Activated CD8-positive, alpha-beta T cell treated with anti-CD3 and anti-CD28 coated beads for 36 hours (primary cell): ENCODE measurements around the gene FSTL4. TPM values are rescaled to one million over a fixed set of nuclear protein-coding genes. Genes with fewer than 3 reads are reported as not detected.

Source experiments
- ATAC-seq: fragments of 200-7000 bp; cut with Tn5 transposase; one replicate; pipeline ENCODE4 v1.10.0; 2021; ENCODE audit warnings: mild to moderate bottlenecking, moderate library complexity
- CTCF ChIA-PET: fragments of 350-600 bp; sonication (Branson Sonifier 250); formaldehyde crosslinking; loops from one replicate; lab custom pipeline; 2021; ENCODE audit warnings: antibody characterized with exemption; lab: Charles Lee
- POLR2A ChIA-PET: fragments of 350-600 bp; sonication (Branson Sonifier 250); formaldehyde crosslinking; loops from one replicate; lab custom pipeline; 2021; ENCODE audit warnings: antibody characterized with exemption; lab: Charles Lee
- DNase-seq: peaks from one replicate; pipeline ENCODE4 v3.0.0-alpha.2; 2020
- H3K27ac Mint-ChIP-seq: one replicate; pipeline ENCODE4 v1.8.0; 2021; ENCODE audit warnings: mild to moderate bottlenecking, mixed read lengths
- H3K27me3 Mint-ChIP-seq: one replicate; pipeline ENCODE4 v1.8.0; 2021; ENCODE audit warnings: mixed read lengths
- H3K36me3 Mint-ChIP-seq: one replicate; pipeline ENCODE4 v1.8.0; 2021; ENCODE audit warnings: low read depth, mixed read lengths
- H3K4me1 Mint-ChIP-seq: one replicate; pipeline ENCODE4 v1.8.0; 2021; ENCODE audit warnings: low read depth, mixed read lengths
- H3K4me3 Mint-ChIP-seq: one replicate; pipeline ENCODE4 v1.8.0; 2021; ENCODE audit warnings: mild to moderate bottlenecking, moderate library complexity, mixed read lengths
- H3K9me3 Mint-ChIP-seq: one replicate; pipeline ENCODE4 v1.8.0; 2021; ENCODE audit warnings: mixed read lengths
- intact Hi-C: fragments of 100-400 bp; cut with micrococcal nuclease; formaldehyde crosslinking; loops from one replicate; pipeline ENCODE4 v1.10.0; 2022
- total RNA-seq, 2 experiments: library from RNA; stranded (reverse); gene quantifications; one replicate each; pipeline ENCODE4 v1.2.3, GENCODE V29; 2021
- TF ChIP-seq, protein P1 (sequence below): fragments of 200-600 bp; IDR thresholded peaks from one replicate; pipeline ENCODE4 v1.8.0; 2022; ENCODE audit warnings: antibody characterized with exemption, mild to moderate bottlenecking

Gene FSTL4
- total RNA-seq, 2 experiments from 2014 or later = not detected

DNA sequence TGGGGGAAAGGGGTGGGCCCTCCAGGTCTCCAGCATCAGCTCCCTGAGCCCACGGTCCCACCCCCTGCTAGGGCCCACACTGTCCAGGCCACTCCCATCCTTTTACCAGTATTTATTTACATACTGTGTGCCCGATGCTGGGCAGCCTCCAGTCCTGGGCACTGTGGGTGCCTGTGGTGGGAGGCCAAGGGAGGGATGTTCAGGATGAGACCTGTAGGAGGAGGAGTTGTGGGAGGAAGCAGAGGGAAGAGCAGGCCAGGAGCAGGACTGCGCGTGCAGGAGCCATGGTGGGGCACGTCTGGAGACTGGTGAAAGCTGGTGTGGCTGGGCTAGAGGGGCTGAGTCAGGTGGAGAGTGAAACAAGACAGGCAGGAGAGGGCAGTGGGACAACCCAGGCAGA lies 293.1 kb downstream of the FSTL4 start:
- H3K27me3 Mint-ChIP-seq = no peaks in the 10 kb centered on the region
- intact Hi-C loops = no loop called here
- no peak overlapping the region for H3K4me3 Mint-ChIP-seq
- no peaks in the 10 kb centered on the region for H3K36me3 Mint-ChIP-seq
- TF ChIP-seq, protein P1, sequence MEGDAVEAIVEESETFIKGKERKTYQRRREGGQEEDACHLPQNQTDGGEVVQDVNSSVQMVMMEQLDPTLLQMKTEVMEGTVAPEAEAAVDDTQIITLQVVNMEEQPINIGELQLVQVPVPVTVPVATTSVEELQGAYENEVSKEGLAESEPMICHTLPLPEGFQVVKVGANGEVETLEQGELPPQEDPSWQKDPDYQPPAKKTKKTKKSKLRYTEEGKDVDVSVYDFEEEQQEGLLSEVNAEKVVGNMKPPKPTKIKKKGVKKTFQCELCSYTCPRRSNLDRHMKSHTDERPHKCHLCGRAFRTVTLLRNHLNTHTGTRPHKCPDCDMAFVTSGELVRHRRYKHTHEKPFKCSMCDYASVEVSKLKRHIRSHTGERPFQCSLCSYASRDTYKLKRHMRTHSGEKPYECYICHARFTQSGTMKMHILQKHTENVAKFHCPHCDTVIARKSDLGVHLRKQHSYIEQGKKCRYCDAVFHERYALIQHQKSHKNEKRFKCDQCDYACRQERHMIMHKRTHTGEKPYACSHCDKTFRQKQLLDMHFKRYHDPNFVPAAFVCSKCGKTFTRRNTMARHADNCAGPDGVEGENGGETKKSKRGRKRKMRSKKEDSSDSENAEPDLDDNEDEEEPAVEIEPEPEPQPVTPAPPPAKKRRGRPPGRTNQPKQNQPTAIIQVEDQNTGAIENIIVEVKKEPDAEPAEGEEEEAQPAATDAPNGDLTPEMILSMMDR = no peak
- H3K9me3 Mint-ChIP-seq = no peaks in the 10 kb centered on the region
- H3K4me1 Mint-ChIP-seq = peaks cover 12% of the 10 kb centered on the region
- H3K27ac Mint-ChIP-seq = no peak overlapping the region
- ATAC-seq (no peak), DNase-seq (no peak)
- CTCF ChIA-PET = interaction anchor here (1.1 to 1.7 kb wide), 3 partner anchors 8 to 209 kb away, joined by 3 to 4 read pairs (median 4); no protein-coding TSS in a partner anchor
- POLR2A ChIA-PET = interaction anchor here (1.0 kb wide), 1 partner anchor 9 kb away, joined by 3 read pairs; no protein-coding TSS in a partner anchor

DNA sequence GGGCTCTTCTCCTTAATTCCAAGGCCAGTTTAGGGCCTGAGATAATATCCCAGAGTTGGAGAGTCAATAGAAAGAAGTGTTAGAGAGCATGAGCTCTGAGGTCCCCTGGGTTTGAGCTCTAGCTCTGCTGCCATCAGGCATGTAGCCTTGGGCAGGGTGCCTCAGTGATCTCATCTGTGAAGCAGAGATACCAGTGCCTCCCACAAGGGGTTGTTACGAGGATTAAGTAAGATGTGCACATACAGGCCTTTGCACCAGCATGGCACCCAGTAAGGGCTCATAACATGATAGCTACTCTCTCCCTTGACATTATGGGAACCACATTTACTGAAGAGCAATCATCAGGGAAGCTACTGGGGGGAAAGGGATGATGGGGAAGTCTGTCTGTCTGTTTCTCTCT lies 294.8 kb downstream of the FSTL4 start:
- Mint-ChIP-seq H3K4me3 (no peak overlapping the region), H3K4me1 (peaks cover 12% of the 10 kb centered on the region), H3K9me3 (no peaks in the 10 kb centered on the region), H3K27me3 (no peaks in the 10 kb centered on the region), H3K27ac (no peak overlapping the region), H3K36me3 (no peaks in the 10 kb centered on the region)
- intact Hi-C loops = no loop called here
- POLR2A ChIA-PET = interaction anchor here (0.7 kb wide), 1 partner anchor 205 kb away, joined by 3 read pairs; no protein-coding TSS in a partner anchor
- CTCF ChIA-PET = interaction anchor here (1.0 to 1.5 kb wide), 3 partner anchors 59 to 143 kb away, joined by 3 to 4 read pairs (median 4); no protein-coding TSS in a partner anchor
- peak; percentile 23 for DNase-seq
- TF ChIP-seq, protein P1 = no peak
- no peak for ATAC-seq

DNA sequence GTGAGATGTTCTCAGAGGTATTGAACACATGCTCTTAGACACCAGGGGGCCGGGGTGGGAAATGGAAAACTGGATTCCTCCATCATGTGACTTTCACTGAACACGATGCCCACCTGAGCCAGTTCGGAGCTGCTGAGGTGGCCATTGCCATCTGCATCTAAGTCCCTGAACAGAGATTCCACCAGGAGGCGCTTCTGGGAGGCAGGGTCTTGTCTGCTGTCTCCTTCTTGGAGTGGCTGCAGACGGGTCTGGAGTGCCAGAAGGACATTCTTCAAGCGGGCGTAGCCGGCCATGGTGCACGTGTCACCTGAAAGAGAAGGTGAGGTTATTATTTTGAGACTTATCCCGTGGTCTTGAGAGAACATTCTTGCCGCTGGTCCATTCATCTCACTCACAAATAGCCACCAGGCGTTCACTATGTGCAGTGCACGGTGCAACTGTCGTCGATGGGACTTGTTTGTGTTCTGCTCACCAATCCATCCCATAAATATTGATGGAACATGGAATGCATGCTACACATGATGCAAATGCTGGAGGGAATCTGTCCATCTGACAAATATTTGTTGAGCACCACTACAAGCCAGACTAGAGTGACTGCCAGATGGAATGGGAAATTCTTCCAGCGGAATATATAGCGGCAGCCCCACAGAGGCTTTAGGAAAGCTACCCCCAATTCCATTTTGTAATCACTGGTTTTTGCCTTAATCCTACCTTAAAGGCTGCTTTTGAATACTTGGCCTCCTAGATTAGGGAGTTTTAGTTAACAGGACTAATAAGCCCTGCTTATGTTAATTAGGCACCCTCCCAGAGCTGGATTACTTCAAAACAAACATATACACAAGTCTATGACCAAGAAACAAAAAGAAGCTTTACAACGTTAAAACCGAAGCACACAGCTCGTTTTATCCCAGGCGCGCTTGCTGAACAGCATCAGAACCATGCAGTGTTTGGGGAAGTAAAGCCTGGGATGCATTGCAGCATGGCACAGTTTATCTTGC lies 295.7 kb downstream of the FSTL4 start:
- Mint-ChIP-seq H3K9me3 (no peaks in the 10 kb centered on the region), H3K27ac (no peak overlapping the region), H3K27me3 (no peaks in the 10 kb centered on the region), H3K36me3 (no peaks in the 10 kb centered on the region), H3K4me3 (no peak overlapping the region), H3K4me1 (peaks cover 5% of the 10 kb centered on the region)
- DNase-seq = peak; percentile 28
- ChIA-PET CTCF (interaction anchor here (1.0 kb wide), 1 partner anchor 59 kb away, joined by 3 read pairs; no protein-coding TSS in a partner anchor), POLR2A (no interaction called here)
- ATAC-seq = no peak
- TF ChIP-seq, protein P1 = no peak
- intact Hi-C loops = no loop called here

DNA sequence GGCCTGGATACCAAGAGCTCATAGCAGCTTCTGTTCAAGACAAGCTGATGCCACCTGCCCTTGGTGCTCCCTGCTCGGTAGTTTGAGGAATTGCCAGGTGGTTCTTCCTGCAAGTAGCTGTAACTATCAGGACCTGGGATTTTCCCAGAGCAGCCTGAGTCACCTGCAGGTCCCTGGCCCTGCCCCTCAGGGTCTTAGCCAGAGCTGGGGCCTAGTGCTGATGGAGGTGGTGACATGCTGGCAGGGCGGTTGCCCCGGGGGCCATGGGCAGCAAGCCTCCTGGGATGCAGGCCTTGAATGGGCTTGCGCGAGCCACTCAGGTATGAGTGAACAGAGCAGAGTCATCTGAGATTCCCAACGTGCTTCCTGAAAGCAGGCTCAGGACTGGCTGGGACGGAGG lies 298.3 kb downstream of the FSTL4 start:
- Mint-ChIP-seq H3K4me1 (no peaks in the 10 kb centered on the region), H3K4me3 (no peak overlapping the region), H3K27me3 (no peaks in the 10 kb centered on the region), H3K36me3 (no peaks in the 10 kb centered on the region), H3K9me3 (no peaks in the 10 kb centered on the region), H3K27ac (no peak overlapping the region)
- no peak for ATAC-seq
- intact Hi-C loops = no loop called here
- ChIA-PET CTCF (interaction anchor here (1.1 kb wide), 1 partner anchor 146 kb away, joined by 3 read pairs; no protein-coding TSS in a partner anchor), POLR2A (no interaction called here)
- DNase-seq = no peak
- TF ChIP-seq, protein P1 = no peak
